HG03196 (cell line): ENCODE data around the gene SYT9.
A peak's percentile ranks its signal among the peaks of the same experiment; 100 is the strongest.

ENCODE experiments used
- ATAC-seq: cut with Tn5 transposase; IDR thresholded peaks from one replicate; pipeline ENCODE4 v1.9.1; 2021; ENCODE audit not compliant: unreplicated experiment

Gene SYT9

GRCh38 chr11:7422544-7423331 is 171.0 kb downstream of the SYT9 start:
- no peak for ATAC-seq

- no peak for ATAC-seq
Observed at GRCh38 chr11:7423946-7424345, 172.2 kb downstream of the SYT9 start.

- ATAC-seq = no peak
Observed at GRCh38 chr11:7427733-7428132, 176.0 kb downstream of the SYT9 start.

DNA sequence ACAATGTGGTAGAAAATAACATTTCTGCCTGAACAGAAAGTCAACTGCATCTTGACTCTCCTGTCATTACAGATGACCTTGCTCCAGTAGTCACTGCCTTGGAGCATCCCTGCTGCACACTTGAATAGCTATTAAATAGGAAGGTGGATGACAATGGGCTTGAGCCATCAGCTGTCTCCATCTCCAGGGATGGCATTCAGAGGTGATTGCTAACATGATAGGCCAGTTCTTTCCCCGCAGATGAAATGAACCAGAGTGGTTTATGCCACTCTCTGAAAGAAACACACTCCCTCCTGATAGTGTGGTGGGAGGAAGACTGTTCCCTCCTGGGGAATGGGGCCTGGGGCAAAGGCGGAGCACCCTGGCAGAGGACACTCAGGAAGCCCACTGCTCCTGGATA is 176.5 kb downstream of the SYT9 start:
- no peak for ATAC-seq

- no peak for ATAC-seq
Observed at GRCh38 chr11:7430496-7430895, 178.8 kb downstream of the SYT9 start.

DNA sequence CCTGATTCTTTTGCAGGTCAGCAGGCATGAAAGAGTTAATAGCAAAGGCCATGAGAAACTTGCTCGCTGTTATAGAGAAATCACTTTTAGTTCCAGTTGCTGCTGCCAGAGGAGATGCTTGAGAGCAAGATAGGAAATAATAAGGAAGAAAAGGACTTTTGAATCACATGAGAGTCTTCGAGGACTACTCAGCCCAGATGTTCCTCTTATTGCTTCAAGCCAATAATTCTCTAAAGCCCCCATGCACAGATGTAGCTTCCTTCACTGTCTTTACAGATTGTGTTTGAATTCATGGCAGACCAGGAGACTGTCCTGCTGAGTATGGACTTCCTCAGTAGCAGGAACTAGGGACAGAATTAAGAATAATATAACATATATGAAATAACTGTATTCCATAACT is 183.5 kb downstream of the SYT9 start:
- no peak for ATAC-seq

- no peak for ATAC-seq
Observed at GRCh38 chr11:7436146-7436545, 184.4 kb downstream of the SYT9 start.

GRCh38 chr11:7436657-7437056 is 185.0 kb downstream of the SYT9 start:
- ATAC-seq = peak; percentile 84

GRCh38 chr11:7437696-7438095 is 186.0 kb downstream of the SYT9 start:
- ATAC-seq = no peak

DNA sequence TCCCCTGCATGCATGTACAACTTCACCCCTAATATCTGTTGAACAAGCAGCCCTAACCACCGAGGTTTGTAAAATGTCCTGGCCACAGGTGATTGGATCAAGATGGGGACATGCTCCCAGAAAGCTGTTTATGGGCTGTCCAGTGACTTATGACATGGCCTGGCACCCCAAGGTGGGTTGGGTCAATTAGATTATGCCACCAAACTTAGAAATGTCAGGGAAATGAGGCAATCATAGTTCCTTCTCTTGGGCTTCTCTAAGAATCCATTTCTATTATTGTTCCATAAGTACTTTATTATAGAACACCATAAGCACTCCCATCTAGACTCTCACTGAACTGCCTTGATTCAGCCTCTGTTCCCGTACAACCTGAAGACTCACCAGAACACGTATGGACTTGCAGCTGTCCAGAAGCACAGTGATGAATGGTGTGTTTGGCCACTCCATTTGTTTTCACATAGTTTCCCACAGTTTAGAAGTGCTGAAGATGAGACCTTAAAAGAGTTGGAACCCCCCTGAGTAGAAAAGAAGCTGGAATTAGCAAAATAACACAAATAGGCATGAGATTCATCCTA is 188.1 kb downstream of the SYT9 start:
- no peak for ATAC-seq

DNA sequence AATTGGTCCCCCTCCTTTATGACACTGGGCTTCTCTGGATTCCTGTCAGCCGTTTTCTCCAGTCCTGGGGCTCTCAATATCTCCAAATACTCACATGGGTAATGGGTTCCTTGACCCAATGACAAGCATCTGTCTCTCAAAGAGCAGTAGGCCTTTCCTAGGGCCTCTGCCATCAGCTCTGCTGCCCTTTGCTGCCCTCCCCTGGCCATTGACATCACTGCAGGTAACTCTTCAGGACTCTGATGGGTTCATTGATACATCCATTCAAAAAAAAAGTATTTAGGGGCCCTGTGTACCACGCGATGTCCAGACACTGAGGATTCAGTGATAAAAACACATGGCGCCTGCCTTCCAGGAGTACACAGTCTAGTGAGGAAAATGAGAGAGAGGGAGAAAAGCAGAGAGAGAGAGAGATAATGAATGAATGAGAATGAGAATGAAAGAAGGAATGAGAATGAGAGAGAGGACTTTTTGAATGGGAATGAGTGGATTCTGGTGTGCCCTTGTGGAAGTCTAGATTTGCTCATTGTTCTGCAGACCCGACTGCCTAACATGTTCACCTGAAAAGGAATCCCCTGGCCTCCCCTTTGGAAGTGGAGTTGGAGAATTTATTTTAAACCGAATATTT is 191.0 kb downstream of the SYT9 start:
- ATAC-seq = no peak

GRCh38 chr11:7444091-7444981 is 192.6 kb downstream of the SYT9 start:
- no peak for ATAC-seq

- ATAC-seq = no peak
Observed at GRCh38 chr11:7445564-7445963, 193.9 kb downstream of the SYT9 start.

GRCh38 chr11:7448201-7448600 is 196.5 kb downstream of the SYT9 start:
- ATAC-seq = no peak

GRCh38 chr11:7449211-7449840 is 197.6 kb downstream of the SYT9 start:
- ATAC-seq = no peak

DNA sequence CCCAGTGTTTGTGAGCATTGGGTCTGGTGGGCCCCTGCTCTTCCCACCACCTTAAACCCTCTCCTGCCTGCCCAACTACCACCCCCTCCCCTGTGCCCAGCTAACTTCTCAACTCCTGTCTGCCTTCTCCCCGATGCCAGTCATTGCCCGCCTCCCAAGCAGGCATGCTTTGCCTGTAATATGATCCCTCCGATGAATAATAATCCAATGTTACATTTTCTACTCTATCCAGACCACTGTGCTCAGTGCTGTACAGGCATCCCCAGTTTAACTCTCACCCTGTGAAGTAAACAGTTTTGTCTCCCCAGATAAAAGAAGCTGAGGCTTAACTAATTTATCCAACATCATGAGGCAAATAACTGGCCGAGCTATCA is 198.1 kb downstream of the SYT9 start:
- no peak for ATAC-seq

GRCh38 chr11:7450836-7451235 is 199.1 kb downstream of the SYT9 start:
- ATAC-seq = no peak

GRCh38 chr11:7451520-7451919 is 199.8 kb downstream of the SYT9 start:
- no peak for ATAC-seq

DNA sequence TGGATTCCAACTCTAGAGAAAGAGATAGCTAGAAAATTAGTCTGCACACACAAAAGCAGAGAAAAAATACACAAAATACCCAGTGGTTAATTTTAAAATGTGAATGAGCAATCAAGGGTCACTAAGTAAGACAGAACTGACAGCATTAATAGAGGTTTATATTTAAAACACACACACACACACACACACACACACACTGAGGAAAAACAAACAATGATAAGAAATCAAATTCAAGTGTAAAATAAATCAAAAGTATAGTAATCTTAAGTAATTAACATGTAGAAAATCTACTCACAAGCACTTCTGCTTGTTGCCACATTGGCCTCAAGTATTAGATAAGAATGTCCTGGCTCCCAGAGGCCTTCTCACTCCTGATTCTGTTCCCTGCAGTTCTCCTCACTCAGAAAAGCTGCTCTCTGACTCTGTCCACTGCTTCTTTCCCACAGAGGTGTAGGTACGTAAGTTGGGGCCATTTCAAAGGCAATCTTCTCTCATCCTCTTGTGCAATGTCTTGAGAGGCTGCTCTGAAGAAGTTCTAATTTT is 200.3 kb downstream of the SYT9 start:
- no peak for ATAC-seq

DNA sequence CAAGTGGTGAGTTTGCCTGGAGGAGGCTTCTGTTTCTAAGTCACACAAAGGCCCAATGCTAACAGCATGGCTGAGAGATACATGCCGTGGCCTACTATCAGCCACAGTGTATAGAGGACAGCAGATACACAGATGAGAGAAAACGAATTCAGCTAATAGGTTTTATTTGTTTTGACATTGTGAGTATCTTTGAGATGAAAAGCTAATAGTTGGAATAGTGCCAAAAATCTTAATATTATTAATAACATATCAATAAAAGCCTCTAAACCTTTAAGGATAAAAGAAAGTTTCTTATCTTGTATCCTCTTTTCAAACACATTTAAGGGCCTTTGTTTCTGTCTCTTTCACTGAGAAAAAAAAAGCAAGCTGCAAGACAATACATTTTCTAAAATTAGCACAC is 203.2 kb downstream of the SYT9 start:
- no peak for ATAC-seq

DNA sequence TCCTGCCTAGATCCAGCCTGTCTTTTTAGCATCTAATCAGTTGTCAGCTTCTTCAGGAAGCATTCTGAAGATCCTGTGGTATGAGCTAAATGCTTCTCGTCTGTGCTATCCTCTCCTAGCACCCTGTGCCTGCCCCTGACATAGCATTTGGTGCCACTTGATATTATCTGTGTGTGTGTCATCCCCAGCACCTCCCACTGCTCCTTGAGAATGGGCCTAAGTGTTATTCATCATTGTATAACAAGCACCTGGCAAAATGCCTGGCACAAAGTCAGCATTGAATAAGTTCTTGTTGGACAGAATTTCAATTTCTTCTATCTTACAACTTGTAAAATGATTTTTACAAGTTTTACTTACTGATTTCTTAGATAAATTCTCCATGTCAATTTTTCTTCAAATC is 205.5 kb downstream of the SYT9 start:
- no peak for ATAC-seq
